GM21515 (cell line): ENCODE measurements around the gene GLMP.

Source experiments
- ATAC-seq: cut with Tn5 transposase; IDR thresholded peaks from one replicate; pipeline ENCODE4 v1.9.1; 2021; ENCODE audit not compliant: unreplicated experiment

GLMP gene

GRCh38 chr1:156249593-156249992, 45.9 kb downstream of the GLMP start:
- no peak for ATAC-seq

DNA sequence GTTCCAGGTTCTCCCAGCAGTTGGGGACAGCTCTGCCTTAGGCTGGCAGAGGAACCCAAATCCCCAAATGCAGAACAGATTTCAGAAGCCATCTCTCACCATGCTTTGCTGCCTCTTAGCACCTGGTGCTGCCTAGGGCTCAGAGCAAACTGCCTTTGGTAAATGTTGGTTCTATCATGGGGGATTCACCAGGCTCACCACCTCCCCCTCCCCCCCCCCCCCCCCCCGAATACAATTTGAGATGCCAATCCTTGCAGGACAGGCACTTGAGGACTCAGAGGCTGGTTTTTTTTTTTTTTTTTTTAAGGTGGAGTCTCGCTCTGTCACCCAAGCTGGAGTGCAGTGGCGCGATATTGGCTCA, 47.2 kb downstream of the GLMP start:
- no peak for ATAC-seq

GRCh38 chr1:156247460-156248322, 47.8 kb downstream of the GLMP start, which contains the start of gene PAQR6:
PAQR6 (minus strand) TSS chr1:156248056; CDS start chr1:156246731, 1,325 bp downstream.
- ATAC-seq, result no peak

DNA sequence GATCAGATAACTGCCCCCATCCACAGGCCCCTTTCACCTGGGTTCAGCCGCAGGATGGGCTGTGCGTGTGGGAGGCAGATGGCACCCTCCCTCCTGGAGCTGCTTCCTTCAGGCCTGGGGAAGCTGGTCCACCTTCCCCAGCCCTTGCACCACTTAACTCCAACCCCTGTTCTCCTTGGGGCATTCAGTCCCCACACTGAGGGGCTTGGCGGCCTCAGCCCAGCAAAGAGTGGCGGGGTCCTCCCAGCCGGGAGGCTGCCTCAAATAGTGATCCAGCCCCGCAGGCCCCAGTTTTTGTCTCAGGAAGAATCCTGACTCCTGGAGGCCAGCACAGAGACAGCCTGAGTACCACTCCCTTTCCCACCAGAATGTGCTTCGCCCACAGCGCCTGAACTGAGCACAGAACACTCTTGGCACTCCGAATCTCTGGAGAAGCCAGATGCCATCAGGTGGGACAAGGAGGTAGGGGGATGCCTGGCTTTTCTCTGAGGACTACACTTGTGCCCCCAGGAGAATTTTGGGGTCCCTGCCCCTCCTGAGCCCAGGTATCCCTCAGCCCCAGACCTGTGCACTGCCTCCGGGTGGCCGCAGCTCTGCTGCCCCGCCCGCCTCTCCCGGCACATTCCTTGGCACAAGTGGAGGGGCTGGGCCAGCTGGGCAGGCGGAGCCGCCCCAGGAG, 48.6 kb downstream of the GLMP start:
- no peak for ATAC-seq

GRCh38 chr1:156246241-156246780, 49.2 kb downstream of the GLMP start:
- ATAC-seq, result no peak

DNA sequence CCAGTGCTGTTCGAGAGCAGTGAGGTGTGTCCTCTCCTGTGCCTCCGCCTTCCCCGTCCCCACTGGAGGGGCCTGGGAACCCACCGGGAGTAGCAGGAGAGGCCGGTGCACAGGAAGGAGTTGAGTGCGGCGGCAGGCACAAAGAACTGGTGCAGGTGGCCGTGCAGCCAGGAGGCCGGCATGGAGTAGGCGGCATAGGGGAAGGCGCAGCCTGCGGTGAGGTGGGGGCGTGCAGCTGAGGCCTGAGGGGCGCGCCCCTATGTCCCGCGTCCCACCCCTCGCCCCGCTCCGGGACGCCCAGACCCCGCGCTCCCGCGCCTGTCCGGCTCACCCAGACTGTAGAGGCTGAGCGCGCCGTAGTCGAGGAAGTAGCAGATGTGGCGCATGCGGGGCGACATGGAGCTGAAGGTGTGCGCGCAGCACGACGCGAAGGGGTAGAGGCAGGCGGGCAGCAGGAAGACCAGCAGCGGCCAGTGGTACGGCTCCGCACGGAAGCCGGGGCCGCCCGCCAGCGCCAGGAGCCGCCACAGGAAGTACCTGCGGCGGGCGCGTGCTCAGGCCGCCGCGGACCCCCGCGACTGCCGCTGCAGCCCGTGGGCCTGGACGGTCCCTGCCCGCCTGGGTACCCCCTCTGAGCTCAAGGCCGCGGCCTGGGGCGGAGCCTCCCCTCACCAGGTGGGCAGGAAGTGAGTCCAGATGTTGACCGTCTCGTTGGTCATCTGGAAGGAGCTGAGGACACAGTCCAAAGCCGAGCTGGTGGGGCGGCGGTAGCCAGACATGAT, 49.8 kb downstream of the GLMP start:
- ATAC-seq, result no peak

DNA sequence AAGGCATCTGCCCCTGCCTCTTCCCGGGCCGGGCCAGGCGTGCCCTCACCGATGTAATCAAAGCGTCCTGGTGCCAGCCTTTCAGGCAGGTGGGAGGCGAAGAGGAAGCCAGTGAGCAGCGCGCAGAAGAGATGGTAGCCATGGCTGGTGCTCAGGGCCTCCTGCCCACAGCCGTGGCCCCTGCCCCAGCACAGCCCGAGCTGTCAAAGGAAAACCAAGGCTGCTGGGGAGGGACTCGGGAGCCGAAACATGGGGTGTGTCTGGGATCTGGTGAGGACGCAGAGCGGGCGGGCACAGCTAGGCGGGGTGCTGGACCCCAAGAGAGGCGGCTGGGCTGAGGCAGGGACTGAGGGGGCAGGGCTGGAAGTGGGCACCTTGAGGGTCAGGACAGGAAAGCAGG, 50.8 kb downstream of the GLMP start:
- ATAC-seq, result no peak

DNA sequence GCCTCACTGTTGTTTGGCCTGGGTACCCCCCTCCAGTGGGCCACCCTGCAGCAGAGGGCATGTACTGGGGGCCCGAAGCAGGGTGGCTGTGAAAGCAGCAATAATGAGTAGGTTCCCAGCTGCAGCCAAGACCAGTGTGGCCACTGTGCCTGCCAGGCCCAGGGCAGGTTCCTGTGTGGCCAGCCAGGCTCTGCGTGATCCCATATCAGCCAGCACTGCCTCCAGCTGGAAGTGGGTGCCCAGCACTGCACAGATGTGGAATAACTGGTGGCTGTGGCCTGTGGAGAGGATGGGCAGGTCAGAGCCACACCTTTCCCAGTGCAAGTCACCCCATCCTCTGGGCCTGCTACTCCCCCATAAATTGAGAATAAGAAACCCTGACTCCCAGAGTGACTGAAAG, 51.4 kb downstream of the GLMP start:
- no peak for ATAC-seq

- no peak for ATAC-seq
These were observed 52.7 kb downstream of the GLMP start for GRCh38 chr1:156242738-156243137.
